ENCODE results near the gene SCAMP5.
A peak's percentile ranks its signal among the peaks of the same experiment; 100 is the strongest.

Gene SCAMP5, protein sequence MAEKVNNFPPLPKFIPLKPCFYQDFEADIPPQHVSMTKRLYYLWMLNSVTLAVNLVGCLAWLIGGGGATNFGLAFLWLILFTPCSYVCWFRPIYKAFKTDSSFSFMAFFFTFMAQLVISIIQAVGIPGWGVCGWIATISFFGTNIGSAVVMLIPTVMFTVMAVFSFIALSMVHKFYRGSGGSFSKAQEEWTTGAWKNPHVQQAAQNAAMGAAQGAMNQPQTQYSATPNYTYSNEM

DNA sequence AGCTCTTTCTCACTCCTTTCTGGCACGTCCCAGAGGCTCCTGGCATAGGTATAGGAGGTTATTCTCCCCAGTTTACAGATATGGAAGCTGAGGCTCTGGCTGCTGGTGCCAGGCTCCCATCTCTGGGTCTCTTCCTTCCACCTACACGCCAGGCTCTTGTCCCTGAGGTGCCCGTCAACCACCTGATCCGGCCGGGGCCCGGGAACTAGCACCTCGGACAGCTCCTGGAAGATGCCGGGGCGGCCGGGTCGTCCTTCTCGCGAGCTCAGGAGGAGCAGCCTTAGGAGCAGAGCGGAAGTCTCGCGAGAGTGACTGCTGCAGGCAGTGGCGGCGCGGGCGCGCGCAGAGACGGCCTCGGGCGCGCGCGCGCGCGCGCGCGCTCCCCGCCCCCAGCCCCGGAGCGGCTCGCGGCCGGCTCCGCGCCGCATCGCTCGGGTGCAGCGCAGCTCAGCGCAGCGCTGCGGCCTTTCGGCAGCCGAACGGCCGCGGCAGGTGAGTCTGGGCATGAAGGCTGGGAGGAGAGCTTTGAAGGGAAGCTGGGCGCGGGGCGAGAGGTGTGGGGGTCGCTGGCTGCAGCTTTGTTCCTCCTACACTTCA is at the start of gene SCAMP5:
TSS of gene SCAMP5 (plus strand) at position 382 of the 597 bp plus-strand sequence. CDS start 16,277 bp downstream, outside the sequence.
- H3K4me3 ChIP-seq (ENCODE audit: low read length in 2 of 2), result peak within 1 kb of the TSS; percentile 67 to 75
- H3K27me3 ChIP-seq (ENCODE audit: control insufficient read depth in 1 of 2, insufficient read depth in 2 of 2, low read length in 2 of 2), result peaks cover 12 to 23% of the 10 kb centered on the region in 2 donors
- peaks cover 15% of the 10 kb centered on the region for H3K4me1 ChIP-seq (ENCODE audit: control insufficient read depth, insufficient read depth, low read length)
- H3K36me3 ChIP-seq (ENCODE audit: control insufficient read depth in 2 of 2, insufficient read depth in 2 of 2, low read length in 2 of 2), result no peaks in the 10 kb centered on the region
- H3K9ac ChIP-seq (ENCODE audit: low read length in 2 of 2), result peak within 1 kb of the TSS in 1 of 2 donors; percentile 46
- no peaks in the 10 kb centered on the region for H3K9me3 ChIP-seq (ENCODE audit: control insufficient read depth in 2 of 2, low read length in 2 of 2)
- H3K27ac ChIP-seq (ENCODE audit: low read length), result no peak within 1 kb of the TSS

DNA sequence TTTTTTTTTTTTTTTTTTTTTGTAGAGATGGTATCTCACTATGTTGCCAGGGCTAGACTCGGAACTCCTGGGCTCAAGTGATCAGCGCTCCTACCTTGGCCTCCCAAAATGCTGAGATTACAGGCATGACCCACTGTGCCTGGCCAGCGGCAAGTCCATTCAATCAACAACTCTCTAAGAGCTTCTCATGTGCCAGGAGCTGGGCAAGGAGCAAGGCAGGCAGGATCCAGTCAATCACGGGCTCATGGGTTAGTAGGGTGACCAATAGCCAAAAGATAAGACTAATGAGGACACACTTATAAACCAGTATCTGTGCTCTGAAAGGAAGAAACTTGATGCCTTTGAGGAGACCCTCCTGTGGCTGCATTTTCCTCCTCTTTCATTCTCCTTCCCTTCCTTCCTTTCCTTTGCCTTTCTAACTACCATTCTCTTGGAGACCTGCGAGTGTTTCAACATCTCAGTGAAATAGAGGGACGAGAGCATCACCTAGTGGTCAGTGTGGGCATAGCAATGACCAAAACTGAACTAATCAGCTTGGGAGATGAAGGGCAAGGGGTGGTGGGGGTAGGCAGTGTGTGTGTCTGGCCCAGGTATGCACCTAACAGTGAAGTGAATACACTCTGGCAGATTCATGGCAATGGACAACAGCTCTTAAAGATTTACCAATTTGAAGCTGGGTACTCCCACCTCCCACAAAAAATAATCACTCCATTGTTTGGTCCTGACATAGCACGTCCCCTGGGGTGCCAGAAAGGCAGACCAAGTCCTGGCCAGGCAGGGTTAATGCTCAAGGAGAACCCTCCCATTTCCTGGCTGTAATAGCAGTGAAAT is 45.1 kb upstream of the SCAMP5 start:
- H3K27me3 ChIP-seq (ENCODE audit: control insufficient read depth in 1 of 2, insufficient read depth in 2 of 2, low read length in 2 of 2), result no peaks in the 10 kb centered on the region
- H3K4me1 ChIP-seq (ENCODE audit: control insufficient read depth, insufficient read depth, low read length), result no peaks in the 10 kb centered on the region
- no peaks in the 10 kb centered on the region for H3K9me3 ChIP-seq (ENCODE audit: control insufficient read depth in 2 of 2, low read length in 2 of 2)
- no peaks in the 10 kb centered on the region for H3K36me3 ChIP-seq (ENCODE audit: control insufficient read depth in 2 of 2, insufficient read depth in 2 of 2, low read length in 2 of 2)
- H3K4me3 ChIP-seq (ENCODE audit: low read length in 2 of 2), result no peak overlapping the region
- H3K9ac ChIP-seq (ENCODE audit: low read length in 2 of 2), result no peak overlapping the region
- H3K27ac ChIP-seq (ENCODE audit: low read length), result no peak overlapping the region

DNA sequence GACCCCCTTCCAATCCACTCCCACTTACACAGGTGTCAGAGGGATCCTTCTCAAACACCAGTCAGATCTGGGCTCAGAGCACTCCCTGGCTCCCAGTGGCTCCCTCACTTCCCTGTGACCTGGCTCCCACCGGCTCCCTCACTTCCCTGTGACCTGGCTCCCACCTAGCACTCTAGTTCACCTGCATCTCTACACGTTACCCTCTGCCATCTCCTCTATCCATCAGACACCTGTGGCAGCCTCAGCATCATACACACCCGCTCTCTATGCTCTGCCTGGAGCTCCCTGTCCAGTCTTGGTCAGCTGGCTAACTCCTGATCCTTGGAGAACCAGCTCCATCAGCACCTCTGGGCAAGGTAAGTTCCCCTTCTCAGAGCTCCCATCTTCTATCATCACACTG is 44.4 kb upstream of the SCAMP5 start:
- H3K27ac ChIP-seq (ENCODE audit: low read length), result no peak overlapping the region
- no peak overlapping the region for H3K4me3 ChIP-seq (ENCODE audit: low read length in 2 of 2)
- H3K9me3 ChIP-seq (ENCODE audit: control insufficient read depth in 2 of 2, low read length in 2 of 2), result no peaks in the 10 kb centered on the region
- peaks cover 6% of the 10 kb centered on the region for H3K4me1 ChIP-seq (ENCODE audit: control insufficient read depth, insufficient read depth, low read length)
- H3K36me3 ChIP-seq (ENCODE audit: control insufficient read depth in 2 of 2, insufficient read depth in 2 of 2, low read length in 2 of 2), result no peaks in the 10 kb centered on the region
- H3K9ac ChIP-seq (ENCODE audit: low read length in 2 of 2), result no peak overlapping the region
- peaks cover 0 to 3% of the 10 kb centered on the region in 2 donors for H3K27me3 ChIP-seq (ENCODE audit: control insufficient read depth in 1 of 2, insufficient read depth in 2 of 2, low read length in 2 of 2)

DNA sequence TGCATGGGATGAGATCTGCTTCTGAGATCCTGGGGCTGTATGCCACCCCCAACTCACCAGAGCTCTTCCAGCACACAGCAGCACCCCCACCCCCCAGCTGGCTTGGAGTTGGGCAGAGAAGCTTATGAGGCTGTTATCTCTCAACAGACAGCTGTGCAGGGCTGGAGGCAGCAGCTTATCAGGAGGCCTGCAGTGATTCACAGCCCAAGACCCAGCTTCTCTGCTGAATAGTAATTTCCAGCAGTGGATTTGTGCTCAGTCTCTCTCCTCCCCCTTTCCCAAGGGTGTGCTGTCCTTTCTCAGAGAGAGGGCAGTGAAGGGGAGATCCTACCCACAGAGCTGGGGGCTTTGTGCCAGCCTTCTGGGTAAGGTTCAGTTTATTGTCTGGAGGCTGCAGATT is 40.8 kb upstream of the SCAMP5 start:
- no peaks in the 10 kb centered on the region for H3K36me3 ChIP-seq (ENCODE audit: control insufficient read depth in 2 of 2, insufficient read depth in 2 of 2, low read length in 2 of 2)
- peaks cover 38% of the 10 kb centered on the region for H3K4me1 ChIP-seq (ENCODE audit: control insufficient read depth, insufficient read depth, low read length)
- H3K4me3 ChIP-seq (ENCODE audit: low read length in 2 of 2), result no peak overlapping the region
- H3K27me3 ChIP-seq (ENCODE audit: control insufficient read depth in 1 of 2, insufficient read depth in 2 of 2, low read length in 2 of 2), result peaks cover 22 to 25% of the 10 kb centered on the region in 2 donors
- H3K9me3 ChIP-seq (ENCODE audit: control insufficient read depth in 2 of 2, low read length in 2 of 2), result no peaks in the 10 kb centered on the region
- no peak overlapping the region for H3K27ac ChIP-seq (ENCODE audit: low read length)
- H3K9ac ChIP-seq (ENCODE audit: low read length in 2 of 2), result no peak overlapping the region

DNA sequence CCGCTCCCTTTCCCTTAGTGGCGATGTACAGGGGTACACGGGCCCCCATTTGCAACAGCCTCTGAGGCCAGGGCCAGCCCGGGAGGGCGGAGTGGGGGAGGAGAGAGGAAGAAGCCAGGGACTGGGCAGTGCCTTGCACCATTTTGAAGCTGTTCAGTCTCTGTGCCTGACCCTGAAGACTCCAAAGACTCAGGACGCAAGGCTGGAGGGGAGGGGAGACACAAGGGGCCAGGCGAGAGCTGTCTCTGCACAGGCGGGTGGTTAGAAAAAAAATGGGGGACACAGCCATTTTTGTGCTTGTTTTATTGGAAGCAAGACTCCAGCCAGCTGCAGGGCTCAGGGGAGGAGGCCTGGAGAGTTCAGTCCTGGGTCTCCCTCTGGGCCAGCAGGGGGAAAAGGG is 40.3 kb upstream of the SCAMP5 start:
- Histone ChIP-seq H3K27ac (ENCODE audit: low read length) (no peak overlapping the region), H3K4me3 (ENCODE audit: low read length in 2 of 2) (peak overlapping the region in 1 of 2 donors; percentile 73), H3K9ac (ENCODE audit: low read length in 2 of 2) (no peak overlapping the region)

DNA sequence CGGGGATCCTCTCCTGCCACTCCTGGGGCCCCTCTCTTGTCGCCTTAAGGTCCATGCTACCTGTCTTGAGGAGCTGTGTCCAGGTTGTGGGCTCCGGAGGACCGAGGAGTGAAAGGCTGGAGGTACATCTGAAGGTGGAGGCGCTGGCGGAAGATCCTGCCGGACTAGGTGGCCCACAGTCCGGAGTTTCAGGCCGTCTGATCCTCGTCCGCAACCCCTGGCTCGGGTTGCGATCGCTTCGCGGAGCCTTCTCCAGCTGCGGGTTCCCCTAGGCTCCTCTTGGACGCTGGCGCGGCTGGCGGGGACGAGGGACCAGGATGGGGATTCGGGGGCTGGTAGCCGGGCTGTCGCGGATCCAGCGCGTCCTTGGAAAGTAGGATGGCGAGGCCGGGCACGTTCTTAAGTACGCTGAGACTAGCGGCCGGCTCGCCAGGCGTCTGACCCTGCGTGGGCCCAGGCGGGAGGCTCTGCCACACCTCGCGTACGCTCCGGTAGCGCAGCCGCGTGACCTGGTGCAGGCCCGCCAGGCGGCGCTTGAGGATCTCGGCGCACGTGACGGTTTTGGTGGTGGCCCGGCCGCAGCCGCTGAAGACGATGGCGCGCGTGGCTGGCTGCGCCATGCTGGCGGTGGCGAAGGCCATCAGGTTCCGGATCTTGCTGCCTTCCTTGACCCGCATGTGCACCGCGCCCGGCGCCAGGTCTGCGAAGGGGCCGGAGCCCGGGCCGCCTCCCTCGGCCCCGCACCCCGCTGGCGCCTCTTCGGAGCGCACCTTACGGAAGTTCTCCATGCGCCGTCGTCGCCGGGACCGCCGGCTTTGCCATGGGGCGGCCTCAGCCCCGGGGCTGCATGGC is 39.3 kb upstream of the SCAMP5 start:
- peak overlapping the region; percentile 70 to 73 for H3K4me3 ChIP-seq (ENCODE audit: low read length in 2 of 2)
- H3K27ac ChIP-seq (ENCODE audit: low read length), result no peak overlapping the region
- peaks cover 26 to 33% of the 10 kb centered on the region in 2 donors for H3K27me3 ChIP-seq (ENCODE audit: control insufficient read depth in 1 of 2, insufficient read depth in 2 of 2, low read length in 2 of 2)
- H3K4me1 ChIP-seq (ENCODE audit: control insufficient read depth, insufficient read depth, low read length), result peaks cover 38% of the 10 kb centered on the region
- H3K9me3 ChIP-seq (ENCODE audit: control insufficient read depth in 2 of 2, low read length in 2 of 2), result no peaks in the 10 kb centered on the region
- no peaks in the 10 kb centered on the region for H3K36me3 ChIP-seq (ENCODE audit: control insufficient read depth in 2 of 2, insufficient read depth in 2 of 2, low read length in 2 of 2)
- H3K9ac ChIP-seq (ENCODE audit: low read length in 2 of 2), result peak overlapping the region; percentile 13 to 33

More for the DNA sequence above, 40.3 kb upstream of the SCAMP5 start:
- Histone ChIP-seq H3K27me3 (ENCODE audit: control insufficient read depth in 1 of 2, insufficient read depth in 2 of 2, low read length in 2 of 2) (peaks cover 22 to 30% of the 10 kb centered on the region in 2 donors), H3K36me3 (ENCODE audit: control insufficient read depth in 2 of 2, insufficient read depth in 2 of 2, low read length in 2 of 2) (no peaks in the 10 kb centered on the region), H3K9me3 (ENCODE audit: control insufficient read depth in 2 of 2, low read length in 2 of 2) (no peaks in the 10 kb centered on the region), H3K4me1 (ENCODE audit: control insufficient read depth, insufficient read depth, low read length) (peaks cover 38% of the 10 kb centered on the region)

DNA sequence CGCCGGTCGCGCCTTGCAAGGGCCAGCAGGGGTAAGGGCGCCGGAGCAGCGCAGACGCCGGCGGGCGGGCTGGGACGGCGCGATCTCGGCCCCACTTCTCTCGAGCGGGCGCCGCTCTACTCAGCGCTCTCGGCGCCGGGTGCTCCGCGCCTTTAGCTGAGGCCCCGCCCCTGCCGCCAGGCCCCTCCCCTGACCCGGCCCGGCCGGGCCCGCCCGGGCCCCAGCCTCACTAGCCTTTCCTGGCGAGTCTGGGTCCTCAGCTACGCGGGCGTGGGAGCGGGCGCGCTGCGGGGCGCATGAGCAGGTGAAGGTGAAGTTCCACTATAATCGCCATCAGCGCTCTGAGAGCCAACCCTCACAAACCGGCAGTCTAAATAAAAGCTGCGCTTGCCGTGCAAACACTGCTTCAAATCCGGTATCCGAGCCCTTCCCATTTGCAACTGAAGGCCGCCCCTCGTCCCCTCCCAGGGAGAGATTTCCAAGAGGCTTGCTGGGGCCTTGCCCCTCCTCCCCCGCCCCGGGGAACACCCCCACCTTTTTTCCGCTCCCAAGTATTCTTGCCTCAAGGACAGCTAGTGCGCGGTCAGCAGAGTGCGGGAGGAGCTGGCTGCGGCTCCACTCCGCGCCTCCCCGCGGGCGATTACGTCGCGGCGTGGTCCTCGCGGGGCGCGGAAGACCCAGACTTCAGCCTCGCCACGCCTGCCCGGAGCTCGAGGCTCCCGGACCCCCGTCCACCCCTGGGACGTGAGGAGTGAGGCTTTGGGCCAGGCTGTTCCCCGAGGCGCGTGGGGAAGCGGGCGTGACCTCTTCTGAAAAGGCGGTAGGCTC is 38.5 kb upstream of the SCAMP5 start, which contains the start of gene RPP25:
TSS of gene RPP25 (minus strand) at position 125 of the 828 bp plus-strand sequence. CDS start 189 bp downstream, outside the sequence.
- Histone ChIP-seq H3K36me3 (ENCODE audit: control insufficient read depth in 2 of 2, insufficient read depth in 2 of 2, low read length in 2 of 2) (no peaks in the 10 kb centered on the region), H3K4me3 (ENCODE audit: low read length in 2 of 2) (peak within 1 kb of the TSS; percentile 70 to 73), H3K9me3 (ENCODE audit: control insufficient read depth in 2 of 2, low read length in 2 of 2) (no peaks in the 10 kb centered on the region), H3K4me1 (ENCODE audit: control insufficient read depth, insufficient read depth, low read length) (peaks cover 38% of the 10 kb centered on the region), H3K9ac (ENCODE audit: low read length in 2 of 2) (peak within 1 kb of the TSS; percentile 13 to 55), H3K27ac (ENCODE audit: low read length) (no peak within 1 kb of the TSS), H3K27me3 (ENCODE audit: control insufficient read depth in 1 of 2, insufficient read depth in 2 of 2, low read length in 2 of 2) (peaks cover 28 to 33% of the 10 kb centered on the region in 2 donors)

DNA sequence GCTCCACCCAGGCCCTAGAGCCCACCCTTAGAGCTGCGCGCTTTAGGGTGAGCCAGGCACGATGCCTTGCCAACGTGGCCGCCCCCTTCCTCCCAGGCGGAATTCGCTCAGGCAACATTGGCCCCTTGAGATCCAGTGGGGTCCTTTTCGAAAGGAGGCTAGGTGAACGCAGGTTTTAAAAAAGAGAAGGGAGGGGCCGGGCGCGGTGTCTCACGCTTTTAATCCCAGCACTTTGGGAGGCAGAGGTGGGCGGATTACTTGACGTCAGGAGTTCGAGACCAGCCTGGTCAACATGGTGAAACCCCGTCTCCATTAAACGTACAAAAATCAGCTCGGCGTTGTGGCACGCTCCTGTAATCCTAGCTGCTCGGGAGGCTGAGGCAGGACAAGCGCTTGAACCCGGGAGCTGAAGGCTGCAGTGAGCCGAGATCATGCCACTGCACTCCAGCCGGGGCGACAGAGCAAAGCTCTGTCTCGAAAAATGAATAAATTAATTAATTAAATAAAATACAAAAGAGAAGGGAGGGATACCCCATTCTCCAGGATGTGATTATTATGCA is 37.8 kb upstream of the SCAMP5 start:
- no peaks in the 10 kb centered on the region for H3K36me3 ChIP-seq (ENCODE audit: control insufficient read depth in 2 of 2, insufficient read depth in 2 of 2, low read length in 2 of 2)
- peak overlapping the region; percentile 70 to 73 for H3K4me3 ChIP-seq (ENCODE audit: low read length in 2 of 2)
- H3K4me1 ChIP-seq (ENCODE audit: control insufficient read depth, insufficient read depth, low read length), result peaks cover 38% of the 10 kb centered on the region
- no peak overlapping the region for H3K9ac ChIP-seq (ENCODE audit: low read length in 2 of 2)
- no peaks in the 10 kb centered on the region for H3K9me3 ChIP-seq (ENCODE audit: control insufficient read depth in 2 of 2, low read length in 2 of 2)
- H3K27me3 ChIP-seq (ENCODE audit: control insufficient read depth in 1 of 2, insufficient read depth in 2 of 2, low read length in 2 of 2), result peaks cover 28 to 33% of the 10 kb centered on the region in 2 donors
- no peak overlapping the region for H3K27ac ChIP-seq (ENCODE audit: low read length)

DNA sequence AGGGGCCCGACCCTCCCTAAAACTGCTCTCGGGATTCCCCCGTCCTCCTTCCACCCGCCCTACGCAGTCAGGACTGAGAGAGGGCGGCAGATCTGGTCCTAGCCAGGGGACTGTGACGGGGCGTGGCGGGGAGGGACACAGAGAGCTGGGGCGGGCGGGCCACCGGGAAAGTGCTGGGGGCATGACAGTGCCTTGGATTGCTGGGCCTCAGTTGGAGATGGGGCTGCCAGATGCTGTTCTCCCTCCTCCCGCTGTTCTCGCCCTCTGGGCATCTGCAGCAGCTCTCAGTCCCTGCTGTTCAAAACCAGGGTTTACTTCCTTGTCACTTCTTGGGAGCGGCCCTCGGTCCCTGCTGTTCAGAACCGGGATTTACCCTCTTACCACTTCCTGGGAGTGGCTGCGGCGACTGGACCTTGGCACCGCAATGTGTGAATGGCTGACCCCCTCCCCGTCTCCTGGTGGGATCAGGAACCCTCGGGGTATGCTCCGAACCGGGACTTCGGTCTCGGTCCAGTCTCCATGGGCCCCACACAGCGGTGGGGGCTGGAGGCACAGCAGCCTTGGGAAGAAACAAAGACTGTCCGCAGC is 36.9 kb upstream of the SCAMP5 start:
- Histone ChIP-seq H3K4me1 (ENCODE audit: control insufficient read depth, insufficient read depth, low read length) (peaks cover 38% of the 10 kb centered on the region), H3K4me3 (ENCODE audit: low read length in 2 of 2) (peak overlapping the region; percentile 13 to 73), H3K27ac (ENCODE audit: low read length) (no peak overlapping the region), H3K27me3 (ENCODE audit: control insufficient read depth in 1 of 2, insufficient read depth in 2 of 2, low read length in 2 of 2) (peaks cover 28 to 33% of the 10 kb centered on the region in 2 donors), H3K9ac (ENCODE audit: low read length in 2 of 2) (peak overlapping the region in 1 of 2 donors; percentile 36), H3K36me3 (ENCODE audit: control insufficient read depth in 2 of 2, insufficient read depth in 2 of 2, low read length in 2 of 2) (no peaks in the 10 kb centered on the region), H3K9me3 (ENCODE audit: control insufficient read depth in 2 of 2, low read length in 2 of 2) (no peaks in the 10 kb centered on the region)
